HG03520 (cell line): ENCODE results near the gene NARF.
"Not testable (repeated sequence)": the region's sequence is repeated elsewhere in the genome, so short reads cannot be mapped to it uniquely, and the experiment has no call there.

ENCODE experiments used
- ATAC-seq: cut with Tn5 transposase; IDR thresholded peaks from one replicate; pipeline ENCODE4 v1.9.1; 2021; ENCODE audit warnings: mild to moderate bottlenecking, moderate library complexity; ENCODE audit not compliant: unreplicated experiment

NARF gene

GRCh38 chr17:82529914-82530300, 71.4 kb downstream of the NARF start:
- no peak for ATAC-seq

GRCh38 chr17:82531431-82531881, 72.9 kb downstream of the NARF start:
- ATAC-seq, result no peak

GRCh38 chr17:82534401-82534812, 75.9 kb downstream of the NARF start:
- ATAC-seq, result no peak

GRCh38 chr17:82536512-82537201, 78.1 kb downstream of the NARF start:
- ATAC-seq, result no peak

GRCh38 chr17:82537228-82537627, 78.7 kb downstream of the NARF start:
- ATAC-seq, result not testable (repeated sequence)

- not testable (repeated sequence) for ATAC-seq
Observed at GRCh38 chr17:82539076-82539475, 80.5 kb downstream of the NARF start.
